Cortex of kidney (tissue), 1 donor: ENCODE data around the gene POLA1.
"Not testable (repeated sequence)": the region's sequence is repeated elsewhere in the genome, so short reads cannot be mapped to it uniquely, and the experiment has no call there.

ENCODE experiments used
- DNase-seq: peaks from one replicate; lab custom pipeline; 2025; lab: John Stamatoyannopoulos, UW

The POLA1 gene, protein sequence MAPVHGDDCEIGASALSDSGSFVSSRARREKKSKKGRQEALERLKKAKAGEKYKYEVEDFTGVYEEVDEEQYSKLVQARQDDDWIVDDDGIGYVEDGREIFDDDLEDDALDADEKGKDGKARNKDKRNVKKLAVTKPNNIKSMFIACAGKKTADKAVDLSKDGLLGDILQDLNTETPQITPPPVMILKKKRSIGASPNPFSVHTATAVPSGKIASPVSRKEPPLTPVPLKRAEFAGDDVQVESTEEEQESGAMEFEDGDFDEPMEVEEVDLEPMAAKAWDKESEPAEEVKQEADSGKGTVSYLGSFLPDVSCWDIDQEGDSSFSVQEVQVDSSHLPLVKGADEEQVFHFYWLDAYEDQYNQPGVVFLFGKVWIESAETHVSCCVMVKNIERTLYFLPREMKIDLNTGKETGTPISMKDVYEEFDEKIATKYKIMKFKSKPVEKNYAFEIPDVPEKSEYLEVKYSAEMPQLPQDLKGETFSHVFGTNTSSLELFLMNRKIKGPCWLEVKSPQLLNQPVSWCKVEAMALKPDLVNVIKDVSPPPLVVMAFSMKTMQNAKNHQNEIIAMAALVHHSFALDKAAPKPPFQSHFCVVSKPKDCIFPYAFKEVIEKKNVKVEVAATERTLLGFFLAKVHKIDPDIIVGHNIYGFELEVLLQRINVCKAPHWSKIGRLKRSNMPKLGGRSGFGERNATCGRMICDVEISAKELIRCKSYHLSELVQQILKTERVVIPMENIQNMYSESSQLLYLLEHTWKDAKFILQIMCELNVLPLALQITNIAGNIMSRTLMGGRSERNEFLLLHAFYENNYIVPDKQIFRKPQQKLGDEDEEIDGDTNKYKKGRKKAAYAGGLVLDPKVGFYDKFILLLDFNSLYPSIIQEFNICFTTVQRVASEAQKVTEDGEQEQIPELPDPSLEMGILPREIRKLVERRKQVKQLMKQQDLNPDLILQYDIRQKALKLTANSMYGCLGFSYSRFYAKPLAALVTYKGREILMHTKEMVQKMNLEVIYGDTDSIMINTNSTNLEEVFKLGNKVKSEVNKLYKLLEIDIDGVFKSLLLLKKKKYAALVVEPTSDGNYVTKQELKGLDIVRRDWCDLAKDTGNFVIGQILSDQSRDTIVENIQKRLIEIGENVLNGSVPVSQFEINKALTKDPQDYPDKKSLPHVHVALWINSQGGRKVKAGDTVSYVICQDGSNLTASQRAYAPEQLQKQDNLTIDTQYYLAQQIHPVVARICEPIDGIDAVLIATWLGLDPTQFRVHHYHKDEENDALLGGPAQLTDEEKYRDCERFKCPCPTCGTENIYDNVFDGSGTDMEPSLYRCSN (N-terminal part only)

GRCh38 chrX:24693453-24694202, at the start of gene POLA1:
TSS of gene POLA1 (plus strand) at chrX:24693918. CDS start at chrX:24693962, 44 bp downstream.
- DNase-seq, result peak; percentile 6

GRCh38 chrX:24646006-24646405, 47.7 kb upstream of the POLA1 start:
- no peak for DNase-seq

DNA sequence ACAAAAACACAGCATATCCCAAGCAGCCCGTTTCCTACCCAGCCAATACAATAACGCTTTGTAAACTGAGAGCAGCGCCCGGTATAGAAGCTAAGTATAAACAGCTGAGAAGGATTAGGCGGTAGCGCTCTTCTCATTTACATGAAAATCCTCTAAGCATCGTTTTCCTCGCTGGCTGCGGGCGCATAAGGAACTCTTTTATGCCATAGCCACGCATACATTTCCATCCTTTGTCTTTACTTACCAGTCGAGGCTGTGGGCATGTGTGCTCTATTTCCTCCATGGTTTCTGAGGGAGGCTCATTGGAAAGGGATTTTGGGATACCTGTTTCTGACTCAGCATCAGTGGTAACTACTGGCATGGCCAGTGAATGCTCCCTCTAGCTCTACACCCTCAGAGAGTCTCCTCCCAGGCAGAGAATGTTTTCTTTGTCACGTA, 47.0 kb upstream of the POLA1 start:
- no peak for DNase-seq

GRCh38 chrX:24647257-24648058, 46.3 kb upstream of the POLA1 start, which contains the start of gene PCYT1B:
TSS of gene PCYT1B (minus strand) at chrX:24647347. CDS start at chrX:24647105, 242 bp downstream.
- no peak for DNase-seq

GRCh38 chrX:24648495-24648894, 45.2 kb upstream of the POLA1 start:
- DNase-seq, result no peak

DNA sequence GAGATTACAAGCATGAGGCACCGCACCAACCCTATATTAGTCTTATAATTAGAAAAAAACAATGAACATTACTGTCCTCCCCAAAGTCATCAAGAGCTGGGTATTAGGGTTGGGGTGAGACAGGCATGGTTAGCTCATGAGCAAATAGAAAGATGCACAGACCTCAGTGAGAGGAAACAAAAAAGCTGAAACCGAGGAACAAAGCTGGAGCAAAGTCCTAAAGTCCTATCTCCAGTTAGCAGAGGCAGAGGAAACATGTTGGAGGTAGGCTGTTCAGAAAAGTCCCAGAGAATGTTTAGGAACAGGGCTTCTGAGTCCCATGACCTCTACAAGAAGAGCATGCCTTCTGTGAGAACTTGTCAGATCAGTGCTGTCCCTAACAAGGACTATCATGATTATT, 41.9 kb upstream of the POLA1 start:
- no peak for DNase-seq

- not testable (repeated sequence) for DNase-seq
Measured at GRCh38 chrX:24655679-24656078, 38.0 kb upstream of the POLA1 start.

DNA sequence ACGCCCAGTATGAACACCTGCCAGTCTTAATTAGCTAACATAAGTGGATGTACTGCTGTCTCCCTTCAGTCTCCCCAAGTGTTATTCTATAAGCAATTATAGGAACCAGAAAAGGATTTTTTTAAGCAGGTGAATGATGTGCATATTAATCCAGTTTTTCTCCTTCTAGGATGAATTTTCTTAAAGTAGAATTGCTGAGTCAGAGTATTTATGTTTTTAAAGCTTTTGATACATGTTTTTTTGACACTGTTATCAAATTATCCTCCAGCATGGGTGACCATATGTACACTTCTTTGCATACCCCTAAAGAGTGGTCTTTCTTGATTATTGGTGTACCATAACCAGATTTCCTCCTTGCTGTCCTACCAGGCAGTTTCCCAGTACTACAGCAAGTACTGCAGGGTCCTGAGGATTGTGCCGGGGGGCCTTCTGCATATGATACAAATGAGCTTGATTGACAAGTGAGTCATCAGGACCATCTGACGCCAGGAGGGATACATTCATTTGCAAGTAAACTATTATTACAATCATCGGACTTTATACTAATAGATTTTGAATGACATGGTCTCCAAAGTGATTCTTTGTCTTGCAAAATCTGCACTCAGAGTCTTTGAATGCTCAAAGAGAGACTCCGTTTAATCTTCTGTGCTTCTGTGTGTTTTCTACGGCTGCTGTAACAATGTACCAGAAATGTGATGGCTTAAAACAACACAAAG, 35.9 kb upstream of the POLA1 start:
- DNase-seq, result no peak

DNA sequence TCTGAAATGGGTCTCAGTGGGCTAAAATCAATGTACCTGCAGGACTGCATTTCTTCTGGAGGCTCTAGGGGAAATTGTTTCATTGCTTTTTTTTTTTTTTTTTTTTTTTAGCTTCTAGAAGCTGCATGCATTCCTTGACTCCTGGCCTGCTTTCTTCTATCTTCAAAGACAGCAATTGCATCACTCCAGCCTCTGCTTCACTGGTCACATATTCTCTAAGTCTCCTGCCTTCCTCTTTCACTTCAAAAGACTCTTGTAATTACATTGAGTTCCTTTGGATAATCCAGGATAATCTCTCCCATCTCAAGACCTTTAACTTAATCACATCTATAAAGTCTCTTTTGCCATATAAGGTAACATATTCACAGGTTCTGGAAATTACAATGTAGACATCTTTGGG, 35.3 kb upstream of the POLA1 start:
- DNase-seq, result no peak

GRCh38 chrX:24659106-24659505, 34.6 kb upstream of the POLA1 start:
- DNase-seq, result no peak

GRCh38 chrX:24659646-24660045, 34.1 kb upstream of the POLA1 start:
- no peak for DNase-seq

DNA sequence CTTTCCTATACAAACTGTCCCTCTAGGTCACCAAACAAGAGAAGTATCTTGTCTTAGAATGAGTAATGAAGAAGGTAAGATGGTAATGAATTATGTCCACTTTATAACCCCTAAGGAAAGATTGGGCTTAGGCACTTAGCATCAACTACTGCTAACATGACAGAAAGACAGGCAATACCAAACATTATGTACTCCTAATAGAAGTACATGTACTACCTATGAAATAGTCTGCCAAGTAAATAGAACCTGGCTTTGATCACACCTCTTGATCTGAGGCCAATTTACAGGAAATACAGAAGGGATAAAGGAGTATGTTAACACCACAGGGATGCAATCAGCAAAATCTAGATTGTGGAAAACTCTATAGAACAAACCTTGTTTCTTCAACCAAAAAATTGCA, 32.4 kb upstream of the POLA1 start:
- no peak for DNase-seq

DNA sequence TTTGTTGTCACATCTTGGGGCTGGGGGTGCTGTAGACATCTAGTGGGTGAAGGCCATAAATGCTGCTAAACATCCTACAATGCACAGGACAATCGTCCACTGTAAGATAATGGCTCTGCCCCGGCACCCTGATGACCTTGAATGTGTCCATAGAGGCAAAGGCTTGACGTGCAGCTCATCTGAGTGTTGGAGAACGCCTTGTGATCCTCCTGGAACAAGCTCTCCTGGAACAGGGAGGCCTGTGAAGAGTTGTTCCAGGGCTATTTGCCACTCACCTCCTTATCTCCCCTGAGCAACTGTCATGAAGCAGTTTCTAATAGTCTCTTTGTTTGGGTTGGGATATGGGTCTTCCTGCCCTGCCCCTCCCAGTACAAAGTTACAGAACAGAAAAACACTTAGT, 31.4 kb upstream of the POLA1 start:
- no peak for DNase-seq

DNA sequence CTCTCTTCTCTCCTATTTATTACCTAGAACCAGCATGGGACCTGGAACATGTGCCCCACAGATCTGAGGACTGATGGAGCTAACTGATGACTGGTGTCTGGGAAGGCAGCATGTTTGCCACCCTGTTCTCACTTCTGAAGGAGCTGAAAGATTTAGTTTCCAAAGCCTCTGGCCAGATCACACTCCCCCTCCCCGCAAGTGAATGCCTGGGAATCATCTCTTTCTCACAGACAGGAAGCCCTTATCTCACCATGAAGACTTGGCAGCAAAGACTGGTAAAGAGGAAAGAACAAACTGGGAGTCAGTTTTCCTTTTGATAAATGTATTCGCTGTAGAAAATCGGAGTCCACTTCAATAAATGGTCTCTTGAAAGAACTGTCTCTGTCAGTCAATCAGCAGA, 25.6 kb upstream of the POLA1 start:
- no peak for DNase-seq

DNA sequence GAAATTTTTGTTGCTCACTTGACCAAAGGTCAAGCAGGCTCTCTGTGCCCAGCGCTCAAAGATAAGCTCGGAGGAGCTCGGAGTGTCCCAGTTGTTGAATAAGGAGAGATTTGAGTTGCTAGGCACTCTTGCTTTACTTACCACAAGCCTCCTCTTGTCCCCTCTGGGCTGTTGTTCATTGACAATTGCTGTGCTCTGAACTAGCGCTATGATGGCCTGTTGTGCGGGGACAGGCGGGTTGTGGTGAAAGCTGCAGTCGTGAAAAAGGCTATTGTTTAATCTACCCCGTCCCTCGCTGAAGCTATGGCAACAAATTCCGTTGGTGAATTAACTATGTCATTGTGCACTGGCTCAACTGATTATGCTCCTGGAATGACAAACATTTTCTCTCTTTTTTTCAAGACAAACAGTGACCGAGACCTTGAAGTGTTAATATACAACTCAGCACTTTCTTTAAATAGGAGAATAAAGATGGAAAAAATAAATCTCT, 21.0 kb upstream of the POLA1 start:
- no peak for DNase-seq

- no peak for DNase-seq
Measured at GRCh38 chrX:24673424-24673823, 20.3 kb upstream of the POLA1 start.

DNA sequence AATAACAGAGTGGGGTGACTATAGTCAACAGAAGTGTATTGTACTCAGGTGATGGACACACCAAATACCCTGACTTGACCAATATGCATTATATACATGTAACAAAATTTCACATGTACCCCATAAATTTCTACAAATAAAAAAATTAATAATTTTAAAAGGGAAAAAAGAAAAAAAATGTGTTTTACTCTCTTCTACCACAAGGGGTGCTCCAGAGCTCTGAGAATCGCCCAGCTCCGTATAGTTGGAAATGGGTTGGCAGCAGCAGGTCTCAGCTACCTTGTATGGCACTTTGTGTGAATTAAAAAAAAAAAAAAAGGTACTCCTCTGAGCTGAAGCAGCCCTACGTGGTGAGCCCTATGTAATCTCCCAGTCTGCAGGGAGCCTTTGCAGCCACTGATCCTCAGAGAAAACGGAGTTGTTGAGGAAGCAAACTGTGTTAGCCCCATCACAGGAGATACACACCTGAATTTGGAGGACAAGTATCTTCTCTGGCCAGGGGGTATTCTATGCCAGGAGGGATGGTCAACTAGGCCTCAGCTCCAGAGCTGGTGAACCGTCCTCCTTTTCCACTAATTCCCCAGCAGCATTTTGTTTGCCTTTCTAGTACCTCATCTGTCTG, 17.2 kb upstream of the POLA1 start:
- no peak for DNase-seq

DNA sequence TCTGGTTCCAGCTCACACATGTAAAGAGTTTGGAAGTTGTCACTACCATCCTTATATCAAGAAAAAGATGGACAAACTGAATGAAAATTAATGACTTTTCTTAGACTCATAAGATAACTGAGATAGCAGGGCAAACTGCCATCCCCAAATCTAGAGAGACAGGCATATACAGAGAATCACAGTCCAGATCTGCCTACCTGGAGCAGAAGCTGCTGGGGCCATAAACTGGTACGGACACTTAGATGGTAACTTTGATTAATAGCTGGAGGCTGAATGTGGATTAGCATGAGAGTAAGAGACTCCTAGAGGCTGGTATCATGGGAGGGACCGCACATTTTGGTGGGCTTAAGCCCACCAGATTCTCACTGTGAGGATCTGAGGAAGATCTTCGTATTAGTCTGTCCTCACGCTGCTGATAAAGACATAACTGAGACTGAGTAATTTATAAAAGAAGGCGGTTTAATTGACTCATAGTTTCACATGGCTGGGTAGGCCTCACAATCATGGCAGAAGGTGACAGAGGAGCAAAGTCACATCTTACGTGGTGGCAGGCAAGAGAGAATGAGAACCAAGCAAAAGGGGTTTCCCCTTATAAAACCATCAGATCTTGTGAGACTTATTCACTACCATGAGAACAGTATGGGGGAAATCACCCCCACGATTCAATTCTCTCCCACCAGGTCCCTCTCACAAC, 10.8 kb upstream of the POLA1 start:
- no peak for DNase-seq
